Spleen (tissue), 7 donors: ENCODE results near the gene TEX28.
"Not testable (repeated sequence)": the region's sequence is repeated elsewhere in the genome, so short reads cannot be mapped to it uniquely, and the experiment has no call there.

ENCODE experiments used
- POLR2AphosphoS5 ChIP-seq, 3 donors: sonication (generic); formaldehyde crosslinking; IDR thresholded peaks; one replicate each; pipeline ENCODE4 v1.5.1; 2017; ENCODE audit warnings: antibody characterized with exemption in 3 of 3
- TF ChIP-seq, protein P1 (sequence below), 11 experiments: fragments of 200-600 bp in 7 of 11; fragments of 450-650 bp in 4 of 11; sonication (generic) in 4 of 11; IDR thresholded peaks in 8 of 11; conservative IDR thresholded peaks in 3 of 11; 1 replicate in 7 of 11; 2 replicates in 4 of 11; pipeline versions ENCODE4 v1.4.0 to v1.8.0; 2016 to 2021; ENCODE audit warnings: antibody characterized with exemption in 11 of 11, inconsistent platforms in 4 of 11, mild to moderate bottlenecking in 1 of 11
- donor health status: DM: no; HTN: no; CAD: no; lungs with moderate emphysema.
- donor health status: DM: no; HTN: no; CAD: no.
- donor health status: DM: no; HTN: no; CAD: no.

DNA sequence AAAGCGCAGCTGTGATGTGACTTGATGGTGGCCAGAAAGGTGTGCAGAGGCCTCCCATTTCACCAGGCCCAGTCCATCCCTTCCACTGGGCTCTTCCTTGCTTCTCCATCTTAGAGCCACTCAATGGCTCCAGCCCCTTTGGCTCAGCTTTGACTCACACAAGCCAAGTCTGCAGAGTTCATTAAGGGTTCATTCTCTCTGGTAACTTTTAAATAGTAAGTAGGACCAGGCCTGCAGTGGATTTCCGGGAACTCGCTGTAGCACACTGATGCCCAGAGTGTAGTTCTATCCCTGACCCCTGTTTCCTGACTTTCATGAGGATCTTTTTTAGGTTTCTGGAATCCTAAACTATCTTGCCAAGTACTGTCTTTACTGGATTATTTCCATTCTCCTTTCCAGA is 63.5 kb downstream of the TEX28 start:
- TF ChIP-seq POLR2AphosphoS5 (IDR thresholded peaks at IDR 0.05), result not testable (repeated sequence)
- TF ChIP-seq, protein P1, sequence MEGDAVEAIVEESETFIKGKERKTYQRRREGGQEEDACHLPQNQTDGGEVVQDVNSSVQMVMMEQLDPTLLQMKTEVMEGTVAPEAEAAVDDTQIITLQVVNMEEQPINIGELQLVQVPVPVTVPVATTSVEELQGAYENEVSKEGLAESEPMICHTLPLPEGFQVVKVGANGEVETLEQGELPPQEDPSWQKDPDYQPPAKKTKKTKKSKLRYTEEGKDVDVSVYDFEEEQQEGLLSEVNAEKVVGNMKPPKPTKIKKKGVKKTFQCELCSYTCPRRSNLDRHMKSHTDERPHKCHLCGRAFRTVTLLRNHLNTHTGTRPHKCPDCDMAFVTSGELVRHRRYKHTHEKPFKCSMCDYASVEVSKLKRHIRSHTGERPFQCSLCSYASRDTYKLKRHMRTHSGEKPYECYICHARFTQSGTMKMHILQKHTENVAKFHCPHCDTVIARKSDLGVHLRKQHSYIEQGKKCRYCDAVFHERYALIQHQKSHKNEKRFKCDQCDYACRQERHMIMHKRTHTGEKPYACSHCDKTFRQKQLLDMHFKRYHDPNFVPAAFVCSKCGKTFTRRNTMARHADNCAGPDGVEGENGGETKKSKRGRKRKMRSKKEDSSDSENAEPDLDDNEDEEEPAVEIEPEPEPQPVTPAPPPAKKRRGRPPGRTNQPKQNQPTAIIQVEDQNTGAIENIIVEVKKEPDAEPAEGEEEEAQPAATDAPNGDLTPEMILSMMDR (IDR thresholded peaks at IDR 0.05 in 8 of 11, conservative IDR thresholded peaks at IDR 0.05 in 3 of 11), result not testable (repeated sequence)
